GM21526 (cell line): ENCODE data around the gene PLXNA3.

Source experiments
- ATAC-seq: cut with Tn5 transposase; IDR thresholded peaks from one replicate; pipeline ENCODE4 v1.9.1; 2021; ENCODE audit warnings: moderate library complexity; ENCODE audit not compliant: unreplicated experiment, low FRiP score

Gene PLXNA3

GRCh38 chrX:154525606-154526490 lies 67.8 kb downstream of the PLXNA3 start:
- no peak for ATAC-seq

GRCh38 chrX:154526901-154527675 lies 69.0 kb downstream of the PLXNA3 start:
- ATAC-seq: no peak
